ENCODE data around the gene JMJD8.

JMJD8 gene

DNA sequence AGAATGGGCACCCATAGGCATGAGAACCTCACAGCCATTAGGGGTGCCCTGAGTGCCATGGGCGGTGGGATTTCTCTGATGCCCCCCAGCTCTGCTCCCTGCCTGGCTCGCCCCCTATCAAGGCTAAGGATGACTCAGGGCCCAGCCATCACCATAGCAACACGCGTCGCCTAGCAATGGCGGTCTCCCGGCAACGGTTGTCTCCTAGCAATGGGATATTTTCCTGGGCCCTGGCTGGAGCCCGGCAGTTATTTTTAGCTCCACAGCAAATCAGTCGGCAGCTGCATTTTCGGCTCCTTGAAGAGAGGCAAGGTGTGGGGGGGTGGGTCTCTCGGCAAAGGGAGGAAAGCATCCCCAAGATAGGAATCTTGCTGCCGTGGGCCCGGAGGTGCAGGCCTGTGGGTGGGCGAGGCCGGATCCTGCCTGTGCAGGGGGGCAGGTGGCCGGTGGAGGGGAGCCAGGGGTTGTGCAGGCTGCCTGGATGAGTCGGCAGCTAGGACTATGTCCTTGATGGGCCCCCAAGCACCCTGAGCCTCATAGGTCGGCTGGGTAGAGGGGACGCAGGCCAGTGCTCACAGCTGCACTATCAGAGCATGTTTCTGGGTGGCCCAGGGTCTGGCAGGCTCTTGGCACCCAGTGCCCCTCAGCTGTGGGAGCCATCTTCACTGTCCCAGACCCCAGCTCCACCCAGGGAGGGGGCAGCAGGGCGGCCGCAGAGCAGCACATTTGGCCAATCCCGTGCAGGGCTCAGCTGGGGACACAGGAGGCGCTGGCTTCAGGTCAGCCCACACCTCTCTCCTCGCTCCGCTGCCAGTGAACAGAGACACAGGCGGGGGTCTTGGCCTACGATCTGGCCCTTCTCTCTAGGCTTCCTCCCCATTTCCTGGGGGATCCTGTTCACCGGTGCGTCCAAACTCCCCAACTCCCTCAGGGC lies 25.7 kb upstream of the JMJD8 start:
- DNase-seq (ENCODE audit: low read depth in 2 of 2): no peak

DNA sequence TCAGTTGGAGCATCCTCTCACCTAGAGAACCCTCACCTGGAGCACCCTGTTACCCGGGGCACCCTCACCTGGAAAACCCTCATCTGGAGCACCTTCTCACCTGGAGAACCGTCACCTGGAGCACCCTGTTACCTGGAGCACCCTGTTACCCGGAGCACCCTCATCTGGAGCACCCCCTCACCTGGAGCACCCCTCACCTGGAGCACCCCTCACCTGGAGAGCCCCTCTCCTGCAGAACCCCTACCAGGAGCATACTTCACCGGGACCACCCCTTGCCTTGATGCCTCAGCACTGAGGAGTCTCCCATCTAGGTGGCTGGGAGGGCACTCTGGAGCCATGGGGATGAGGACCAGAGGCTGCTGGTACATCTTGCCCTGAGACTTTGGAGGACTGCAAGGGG lies 24.8 kb upstream of the JMJD8 start:
- DNase-seq (ENCODE audit: low read depth in 2 of 2): no peak

DNA sequence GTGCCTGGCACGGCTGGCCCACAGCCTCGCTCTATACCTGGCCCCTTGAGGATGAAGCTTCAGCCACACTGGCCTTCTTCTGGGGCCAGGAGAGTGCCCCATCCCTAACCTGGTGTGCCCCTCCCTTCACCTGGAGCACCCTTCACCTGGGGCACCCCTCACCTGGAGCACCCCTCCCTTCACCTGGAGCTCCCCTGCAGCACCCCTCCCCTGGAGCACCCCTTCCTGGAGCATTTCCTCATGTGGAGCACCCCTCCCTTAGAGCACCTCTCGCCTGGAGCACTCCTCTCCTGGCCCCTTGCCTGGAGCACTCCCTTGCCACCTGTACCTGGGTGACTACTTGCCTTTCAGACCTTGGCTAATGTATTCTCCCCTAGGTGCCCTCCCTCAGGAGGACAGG lies 23.9 kb upstream of the JMJD8 start:
- DNase-seq (ENCODE audit: low read depth in 2 of 2): no peak

DNA sequence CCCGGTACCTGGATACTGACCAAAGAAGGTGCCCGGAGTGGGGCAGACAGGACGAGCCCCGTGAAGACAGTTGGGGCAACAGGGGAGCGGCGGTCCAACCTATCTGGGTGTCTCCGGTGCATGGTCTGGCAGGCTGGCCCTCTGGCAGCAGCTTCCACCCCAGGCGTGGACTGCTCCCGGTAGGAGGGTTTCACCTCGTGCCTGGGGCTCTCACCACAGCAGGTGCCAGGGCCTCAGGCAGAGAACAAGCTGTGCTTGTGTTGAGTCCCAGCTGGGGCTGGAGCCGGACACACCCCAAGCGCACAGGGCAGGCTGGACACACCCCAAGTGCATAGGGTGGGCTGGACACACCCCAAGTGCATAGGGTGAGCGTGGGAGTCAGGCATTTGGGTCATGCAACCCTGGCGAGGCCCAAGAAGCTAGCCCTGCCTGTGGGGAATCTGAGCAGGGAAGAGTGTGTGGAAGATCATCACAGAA lies 23.0 kb upstream of the JMJD8 start:
- DNase-seq (ENCODE audit: low read depth in 2 of 2): no peak

DNA sequence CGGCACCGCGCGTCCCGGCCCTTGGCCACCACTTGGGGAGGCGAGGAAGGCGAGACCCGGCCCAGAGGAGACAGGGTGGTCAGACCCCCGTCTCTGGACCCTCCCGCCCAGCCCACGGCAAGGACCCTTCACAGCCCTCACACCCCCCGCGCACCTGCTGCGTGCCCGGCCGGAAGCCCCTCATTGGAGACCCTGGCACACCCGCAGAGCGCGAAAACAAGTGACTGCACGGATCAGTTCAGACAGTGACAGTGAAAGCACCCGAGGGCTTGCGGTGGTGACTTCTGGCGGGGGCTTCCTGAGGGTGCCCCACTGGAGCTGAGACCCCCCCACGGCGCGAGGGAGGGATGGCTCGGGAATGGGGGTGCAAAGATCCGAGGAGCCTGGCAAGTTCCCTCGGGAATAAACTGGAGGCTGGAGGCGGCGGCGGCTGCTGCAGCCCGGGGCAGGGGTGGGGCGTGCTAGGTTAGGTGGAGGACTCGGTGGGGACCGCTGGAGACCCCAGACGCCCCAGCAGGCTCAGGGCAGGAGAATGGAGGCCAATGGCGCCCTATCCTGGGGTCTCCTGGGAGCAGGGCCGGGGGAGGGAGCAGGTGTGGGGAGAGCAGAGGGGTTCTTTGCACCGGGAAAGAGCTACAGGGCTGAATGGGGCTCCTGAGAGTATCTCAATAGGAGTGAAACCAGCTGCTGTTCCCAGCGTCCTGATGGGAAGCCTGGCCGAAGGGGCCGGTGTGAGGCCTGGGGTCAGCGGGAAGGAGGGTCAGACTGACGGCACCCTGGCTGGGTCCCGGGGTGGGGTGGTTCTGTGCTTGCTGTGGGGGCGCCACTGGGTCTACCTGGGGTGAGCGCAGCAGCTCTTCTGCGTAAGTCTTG lies 22.3 kb upstream of the JMJD8 start:
- no peak for DNase-seq (ENCODE audit: low read depth in 2 of 2)

DNA sequence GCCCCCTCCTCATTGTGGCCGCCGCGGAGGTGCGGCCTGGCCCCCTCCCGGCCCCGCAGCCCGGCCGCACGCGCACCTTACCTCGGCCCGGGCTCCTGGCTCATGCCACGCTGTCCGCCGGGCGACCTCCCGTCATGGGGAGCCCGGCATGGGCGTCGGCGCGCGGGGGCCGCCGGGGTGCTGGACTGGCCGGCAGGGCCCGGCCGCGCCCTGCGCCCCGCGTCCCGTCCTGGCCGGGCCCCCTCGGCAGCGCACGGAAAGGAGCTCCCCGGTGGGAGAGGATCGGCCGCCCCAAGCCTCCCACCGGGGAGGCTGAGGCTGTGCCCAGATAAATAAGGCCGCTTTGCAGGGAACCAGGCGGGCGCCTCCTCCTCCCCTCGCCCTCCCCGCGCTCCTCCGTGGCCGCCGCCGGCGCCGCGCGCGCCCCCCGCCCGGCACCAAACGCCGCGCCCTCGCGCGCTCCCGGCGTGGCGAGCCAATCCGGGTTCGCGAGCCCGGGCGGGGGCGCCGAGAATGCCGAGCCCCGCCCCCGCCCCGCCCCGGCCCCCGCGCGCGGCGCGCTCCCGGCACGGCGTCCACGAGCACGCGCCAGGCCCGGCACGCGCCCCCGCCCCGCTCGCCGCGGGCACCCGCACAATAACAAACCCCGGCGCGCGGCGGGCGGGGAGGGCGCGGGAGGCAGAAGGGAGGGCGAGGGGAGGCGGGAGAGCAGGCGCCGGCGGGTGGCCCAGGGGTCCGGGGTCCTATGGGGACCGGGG lies 21.5 kb upstream of the JMJD8 start, which contains the start of gene FBXL16:
Gene FBXL16 (minus strand): TSS at position 371 of the 758 bp plus-strand sequence. CDS start 8,396 bp downstream, outside the sequence.
- DNase-seq (ENCODE audit: low read depth in 2 of 2): no peak

DNA sequence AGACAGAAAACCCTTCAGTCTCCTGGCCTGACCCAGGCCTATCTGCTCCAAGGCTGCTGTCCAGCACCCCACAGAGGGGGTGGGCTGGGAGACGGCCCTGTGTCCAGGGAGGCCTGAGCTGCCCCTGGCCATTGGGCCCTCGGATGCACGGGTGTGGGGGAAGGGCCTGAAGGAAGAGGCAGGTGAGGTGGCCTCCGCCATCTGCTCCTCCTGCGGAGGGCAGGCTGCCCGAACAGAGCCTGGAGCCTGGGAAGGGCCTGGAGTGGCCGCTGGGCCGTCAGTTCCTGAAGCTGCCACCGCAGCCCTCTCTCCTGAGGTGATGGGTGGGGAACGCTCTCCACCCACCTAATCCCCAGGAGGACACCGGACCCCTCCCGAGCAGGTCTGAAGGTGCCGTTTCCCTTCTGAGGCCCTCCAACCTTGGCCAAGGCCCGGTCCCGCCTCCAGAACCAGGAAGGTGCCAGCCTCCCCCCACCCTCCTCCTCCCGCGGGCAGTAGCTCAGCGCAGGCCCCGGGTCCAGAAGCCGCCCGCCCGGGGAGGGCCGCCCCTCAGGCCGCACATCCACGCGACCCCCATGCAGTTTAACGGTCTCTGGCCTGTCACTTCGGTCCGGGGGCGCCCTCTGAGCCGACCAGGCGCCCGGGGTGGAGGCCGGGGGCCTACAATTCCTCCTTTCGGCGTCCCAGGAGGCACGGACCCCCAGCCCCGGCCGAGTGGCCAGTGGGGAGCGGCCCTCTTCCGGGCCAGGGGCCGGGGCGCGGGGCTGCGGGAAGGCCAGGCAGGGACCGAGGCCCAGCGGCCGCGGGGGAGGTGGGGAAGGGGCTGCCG lies 20.6 kb upstream of the JMJD8 start:
- no peak for DNase-seq (ENCODE audit: low read depth in 2 of 2)

DNA sequence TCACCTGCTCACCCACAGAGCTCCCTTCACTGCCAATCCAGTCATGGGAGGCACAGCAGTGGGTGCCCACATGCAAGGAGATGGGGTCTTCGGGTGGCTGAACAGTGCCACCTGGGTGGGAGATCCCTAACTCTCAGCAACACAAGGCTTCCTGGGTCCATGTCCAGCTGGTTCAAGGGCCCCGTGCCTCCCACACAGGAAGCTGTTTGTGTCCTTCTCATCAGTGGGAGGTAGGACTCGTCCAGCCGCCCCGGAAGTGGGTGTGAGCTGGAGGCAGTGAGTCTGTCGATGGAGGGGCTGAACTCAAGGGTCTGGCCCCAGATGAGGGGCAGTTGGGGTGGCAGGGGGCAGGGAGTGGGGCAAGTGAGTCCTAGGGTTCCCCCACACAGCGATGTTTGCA lies 19.9 kb upstream of the JMJD8 start:
- no peak for DNase-seq (ENCODE audit: low read depth in 2 of 2)

DNA sequence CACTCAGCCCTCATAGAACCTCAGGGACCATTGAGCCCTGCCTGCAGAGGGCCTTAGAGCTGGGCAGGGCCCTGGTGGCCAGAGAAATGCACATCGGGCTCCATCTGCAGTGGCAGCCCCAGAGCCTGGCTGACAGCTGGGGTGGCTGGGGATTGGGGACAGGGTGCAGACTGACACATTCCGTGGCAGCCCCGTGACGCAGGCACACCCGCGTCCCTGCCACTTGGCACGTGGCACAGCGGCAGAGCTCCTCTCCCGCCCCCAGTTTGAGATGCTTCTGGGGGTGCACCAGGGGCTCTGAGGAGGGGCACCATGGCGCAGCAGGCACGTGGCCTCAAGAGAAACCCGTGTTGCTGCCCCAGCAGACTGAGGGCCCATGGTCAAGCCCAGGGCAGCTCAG lies 19.3 kb upstream of the JMJD8 start:
- DNase-seq (ENCODE audit: low read depth in 2 of 2): no peak

DNA sequence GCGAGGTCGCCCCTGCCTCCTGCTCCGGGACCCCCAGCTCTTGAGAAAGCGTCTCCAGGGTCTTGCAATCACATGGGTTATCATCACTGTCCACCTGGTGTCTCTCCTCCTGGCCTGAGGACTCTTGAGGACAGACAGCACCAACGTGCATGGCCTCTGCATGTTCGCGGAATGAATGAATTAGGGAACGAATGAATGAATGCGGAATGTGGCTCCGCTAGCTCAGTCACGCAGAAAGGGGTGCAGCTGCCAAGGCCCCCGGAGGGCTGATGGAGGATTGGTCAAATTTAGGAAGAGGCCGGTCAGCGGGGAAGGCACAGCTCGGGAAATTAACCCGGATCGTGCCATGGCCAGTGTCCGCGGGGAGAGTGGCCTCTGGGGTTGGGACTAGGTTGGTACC lies 18.2 kb upstream of the JMJD8 start:
- no peak for DNase-seq (ENCODE audit: low read depth in 2 of 2)

DNA sequence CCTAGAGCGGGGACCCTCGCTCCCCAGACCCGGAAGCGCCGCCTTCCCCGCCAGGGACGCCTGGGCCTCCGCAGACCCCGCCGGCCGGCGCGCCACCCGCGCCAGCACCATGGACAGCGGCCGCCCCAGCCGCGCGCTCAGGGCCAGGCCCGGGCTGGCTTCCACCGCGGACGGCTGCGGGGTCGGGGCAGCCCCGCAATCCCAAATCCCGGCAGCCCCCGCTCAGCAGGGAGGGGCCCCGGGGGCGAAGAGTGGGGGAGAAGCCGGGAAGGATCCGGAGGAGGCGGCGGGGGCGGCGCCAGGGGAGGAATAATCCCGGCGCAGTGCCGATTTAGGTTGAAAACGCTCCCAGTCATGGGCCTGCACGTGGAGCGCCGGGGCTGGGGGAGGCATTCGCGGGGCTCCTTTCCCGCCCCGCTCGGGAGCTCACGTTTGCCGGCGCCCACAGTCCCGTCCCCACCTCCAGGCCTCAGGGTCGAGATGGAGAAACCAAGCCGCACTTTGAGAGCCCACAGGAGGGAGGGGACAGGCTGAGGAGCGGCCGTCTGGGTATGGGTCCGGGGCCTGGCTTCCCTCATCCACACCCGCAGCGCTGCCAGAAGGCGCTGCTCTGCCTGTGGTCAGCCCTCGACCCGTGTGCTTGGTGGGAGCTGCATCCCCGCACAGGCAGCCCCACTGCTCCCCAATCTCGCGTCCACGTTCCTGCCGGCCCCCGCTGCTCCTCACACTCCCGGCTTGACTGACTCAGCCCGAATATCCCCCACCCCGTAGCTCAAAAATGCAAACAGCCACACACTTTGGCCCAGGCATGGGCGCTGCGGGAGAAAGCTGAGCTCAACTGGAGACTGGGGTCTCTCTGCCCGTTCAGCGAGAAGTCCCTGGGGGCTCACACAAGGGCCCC lies 16.8 kb upstream of the JMJD8 start:
- DNase-seq (ENCODE audit: low read depth in 2 of 2): no peak

DNA sequence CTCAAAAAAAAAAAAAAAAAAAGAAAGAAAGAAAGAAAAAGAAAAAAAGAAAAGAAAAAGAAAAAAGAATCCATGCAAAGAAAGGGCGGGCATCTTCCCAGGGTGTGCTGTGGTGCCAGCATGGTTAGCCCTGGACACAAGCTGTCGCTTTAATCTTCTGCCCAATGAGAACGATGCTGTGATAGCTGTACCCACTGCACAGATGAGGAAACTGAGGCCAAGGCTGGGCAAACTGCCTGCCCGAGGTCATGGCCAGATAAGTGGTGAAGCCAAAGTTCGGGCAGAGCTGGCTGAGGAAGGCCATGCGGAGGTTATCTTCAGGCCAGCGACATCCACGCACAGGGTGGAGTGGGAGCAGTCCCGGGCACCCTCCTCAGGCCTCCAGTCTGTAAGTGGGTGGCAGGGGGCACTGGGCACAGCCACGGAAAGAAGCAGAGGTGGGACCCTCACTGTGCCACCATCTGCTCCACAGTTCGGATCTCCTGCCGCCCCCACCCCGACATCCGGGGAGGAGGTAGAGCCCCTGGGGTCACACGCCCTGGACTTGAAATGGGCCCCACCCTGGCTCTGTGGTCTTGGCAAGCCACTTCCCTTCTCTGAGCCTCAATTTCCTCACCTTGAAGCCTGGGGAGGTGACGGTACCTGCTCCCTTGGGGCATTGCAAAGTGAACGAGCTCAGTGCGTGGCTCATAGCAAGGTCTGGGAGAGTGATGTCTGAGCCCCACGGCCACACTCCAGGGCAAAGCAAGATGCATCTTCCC lies 15.0 kb upstream of the JMJD8 start:
- DNase-seq (ENCODE audit: low read depth in 2 of 2): no peak

DNA sequence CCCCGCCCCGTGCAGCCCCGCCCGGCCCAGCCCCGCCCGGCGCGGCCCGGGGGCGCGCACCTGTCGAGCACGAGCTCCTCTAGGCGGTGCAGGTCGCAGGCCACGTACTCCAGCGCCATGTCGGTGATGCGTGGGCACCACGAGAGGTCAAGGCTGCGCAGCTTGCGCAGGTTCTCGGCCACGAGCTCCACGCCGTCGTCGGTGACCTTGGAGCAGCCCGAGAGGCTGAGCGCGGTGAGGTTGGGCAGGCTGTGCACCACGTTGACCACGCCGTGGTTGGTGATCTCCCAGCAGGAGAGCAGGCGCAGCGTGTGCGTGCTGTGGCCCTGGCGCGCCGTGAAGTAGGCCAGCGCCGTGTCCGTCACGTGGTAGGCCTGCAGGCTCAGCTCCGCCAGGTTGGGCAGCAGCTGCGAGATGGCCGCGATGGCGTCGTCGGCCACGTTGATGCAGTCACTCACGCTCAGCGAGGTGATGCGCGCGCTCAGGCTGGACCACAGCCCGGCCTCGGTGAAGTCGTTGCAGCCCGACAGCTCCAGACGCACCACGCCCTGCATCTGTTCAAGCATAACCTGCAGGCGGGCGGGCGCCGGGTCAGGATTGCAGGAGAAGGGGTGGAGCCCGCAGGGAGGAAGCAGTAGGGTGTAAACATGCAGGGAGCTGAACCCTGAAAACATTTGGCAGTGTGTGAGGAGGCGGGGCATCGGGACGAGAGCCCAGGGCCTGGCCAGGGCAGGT lies 11.4 kb upstream of the JMJD8 start:
- DNase-seq (ENCODE audit: low read depth in 2 of 2): peak in 1 of 2 donors; percentile 73

DNA sequence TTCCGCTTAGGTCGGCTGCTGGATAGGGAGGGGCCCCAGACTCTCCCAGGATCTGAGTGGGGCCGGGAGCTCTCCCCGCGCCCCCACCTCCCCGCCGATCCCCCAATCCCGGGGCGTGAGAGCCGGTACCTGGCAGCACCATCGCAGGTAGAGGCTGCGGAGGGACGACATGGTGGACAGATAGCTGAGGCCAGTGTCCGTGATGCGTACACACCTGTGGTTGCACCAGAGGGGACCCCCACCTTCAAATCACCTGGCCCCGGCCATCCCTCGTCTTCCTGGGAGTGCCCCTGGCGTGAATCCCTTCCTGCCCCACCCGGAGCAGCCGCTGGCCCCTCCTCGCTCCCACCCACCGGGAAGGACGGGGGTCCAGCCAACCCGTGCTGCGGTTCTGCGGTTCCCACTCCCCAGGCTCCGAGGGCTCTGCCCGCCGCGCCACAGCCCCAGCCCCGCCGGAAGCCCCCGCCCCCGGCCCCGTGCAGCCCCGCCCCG lies 10.8 kb upstream of the JMJD8 start:
- no peak for DNase-seq (ENCODE audit: low read depth in 2 of 2)

DNA sequence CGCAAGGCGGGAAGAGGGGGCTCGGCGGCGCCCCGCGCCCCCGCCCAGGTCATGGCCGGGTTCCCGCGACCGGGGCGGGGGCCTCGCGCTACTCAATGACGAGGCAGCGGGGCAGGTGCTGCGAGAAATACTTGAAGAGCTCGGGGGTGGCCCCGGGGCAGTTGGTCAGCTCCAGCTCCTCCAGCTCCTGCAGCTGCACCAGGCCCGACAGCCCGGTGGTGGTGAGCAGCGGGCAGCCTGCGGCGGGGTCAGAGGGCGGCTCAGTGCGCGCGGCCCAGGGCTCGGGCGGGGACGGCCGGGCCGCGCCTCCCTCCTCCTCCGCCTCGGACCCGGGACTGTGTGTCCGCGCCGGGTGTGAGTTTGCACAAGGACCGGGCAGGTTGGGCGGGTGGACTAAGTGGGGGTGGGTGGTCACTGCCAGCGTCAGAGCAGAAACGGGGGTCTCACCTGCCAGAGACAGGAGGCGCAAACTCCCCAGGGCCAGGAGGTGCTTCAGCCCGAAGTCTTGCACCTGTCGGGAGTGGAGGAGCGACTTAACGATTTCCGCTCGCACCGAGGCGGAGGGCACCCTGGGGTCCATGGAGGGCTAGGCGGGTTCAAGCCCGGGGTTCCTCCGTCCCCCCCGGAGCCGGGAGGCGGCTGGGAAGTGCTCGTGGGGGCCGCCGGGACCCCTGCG lies 10.2 kb upstream of the JMJD8 start:
- DNase-seq (ENCODE audit: low read depth in 2 of 2): no peak

DNA sequence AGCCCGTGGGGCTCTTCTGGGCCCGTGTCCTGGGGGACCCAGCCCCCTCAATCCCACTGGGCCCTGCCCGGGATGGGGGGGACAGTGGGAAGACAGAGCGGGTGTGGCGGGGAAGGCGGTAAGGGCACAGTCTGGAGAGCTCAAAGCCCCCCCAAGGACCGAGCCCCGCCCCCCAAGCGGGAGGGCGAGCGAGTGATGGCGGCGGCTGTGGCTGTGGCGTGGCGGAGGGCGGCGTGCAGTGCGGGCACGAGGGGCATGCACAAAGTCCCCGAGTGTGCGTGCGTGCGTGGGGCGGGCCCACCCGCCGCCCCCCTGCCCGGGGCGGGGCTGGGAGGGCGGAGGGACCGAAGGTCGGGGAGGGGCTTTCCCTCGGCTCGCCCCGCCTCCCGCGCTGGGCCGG lies 9.6 kb upstream of the JMJD8 start:
- DNase-seq (ENCODE audit: low read depth in 2 of 2): no peak

DNA sequence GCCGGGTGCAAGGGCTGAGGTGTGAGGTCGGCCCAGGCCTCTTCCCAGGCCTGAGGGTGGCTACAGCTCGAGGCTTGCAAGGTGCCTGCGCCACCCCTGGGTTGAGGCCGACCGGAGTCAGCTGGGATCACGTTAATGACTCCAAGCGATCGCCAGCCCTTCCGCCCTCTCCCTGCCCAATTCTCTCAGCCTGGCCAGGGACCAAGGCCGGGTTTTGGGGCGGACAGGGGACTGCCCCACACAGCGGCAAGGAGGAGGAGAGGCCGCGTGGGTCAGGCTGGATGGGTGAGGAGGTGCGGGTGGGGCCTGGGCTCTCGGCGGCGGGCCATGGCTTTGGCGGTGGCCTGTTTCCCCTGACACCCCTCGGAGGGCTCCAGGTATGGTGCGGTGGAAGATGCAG lies 9.2 kb upstream of the JMJD8 start:
- DNase-seq (ENCODE audit: low read depth in 2 of 2): no peak
